ENCODE measurements around the gene WNT2B.

Gene WNT2B

GRCh38 chr1:112507921-112508277 lies 866 bp upstream of the WNT2B start:
- no peak for TF ChIP-seq JUND (IDR thresholded peaks at IDR 0.05; ENCODE audit: low read depth)
- peak in 1 of 2 experiments; percentile 29 for DNase-seq (ENCODE audit: low read depth in 1 of 2, low spot score in 1 of 2)
- in situ Hi-C loops (cut with HindIII; ENCODE audit: low pct_unique_long_range_greater_than_20kb, low sequenced_read_pairs) = no loop called here

DNA sequence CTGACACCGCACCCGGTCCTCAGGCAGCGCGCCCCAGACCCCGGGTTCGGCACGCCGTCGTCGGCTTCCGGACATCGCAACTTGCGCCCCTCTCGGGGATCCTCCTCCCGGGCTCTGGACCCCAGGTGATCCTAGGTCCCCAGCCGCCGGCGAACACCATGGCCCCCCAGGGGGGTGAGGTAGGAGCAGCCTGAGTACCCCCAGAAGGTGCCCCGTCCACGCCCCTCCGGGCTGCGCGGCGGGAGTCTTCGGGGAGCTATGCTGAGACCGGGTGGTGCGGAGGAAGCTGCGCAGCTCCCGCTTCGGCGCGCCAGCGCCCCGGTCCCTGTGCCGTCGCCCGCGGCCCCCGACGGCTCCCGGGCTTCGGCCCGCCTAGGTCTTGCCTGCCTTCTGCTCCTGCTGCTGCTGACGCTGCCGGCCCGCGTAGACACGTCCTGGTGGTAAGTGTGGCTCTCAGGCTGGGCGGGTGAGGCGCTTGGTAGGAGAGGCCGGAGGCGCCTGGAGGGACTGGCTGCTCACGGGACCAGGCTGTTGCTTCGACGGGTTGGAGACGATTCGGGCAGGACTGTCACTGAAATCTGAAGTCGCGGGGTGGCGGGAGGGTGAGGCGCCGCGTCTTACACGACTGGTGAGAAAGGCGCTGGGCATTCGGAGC lies 367 bp downstream of the WNT2B start:
- in situ Hi-C loops (cut with HindIII; ENCODE audit: low pct_unique_long_range_greater_than_20kb, low sequenced_read_pairs) = no loop called here
- TF ChIP-seq JUND (IDR thresholded peaks at IDR 0.05; ENCODE audit: low read depth) = no peak
- DNase-seq (ENCODE audit: low read depth in 1 of 2, low spot score in 1 of 2) = no peak

- no peak for DNase-seq (ENCODE audit: low read depth in 1 of 2, low spot score in 1 of 2)
- in situ Hi-C loops (cut with HindIII; ENCODE audit: low pct_unique_long_range_greater_than_20kb, low sequenced_read_pairs) = no loop called here
- no peak for TF ChIP-seq JUND (IDR thresholded peaks at IDR 0.05; ENCODE audit: low read depth)
These were observed 954 bp downstream of the WNT2B start for GRCh38 chr1:112509660-112510178.

GRCh38 chr1:112510340-112510739 lies 1.6 kb downstream of the WNT2B start:
- no peak for DNase-seq (ENCODE audit: low read depth in 1 of 2, low spot score in 1 of 2)
- in situ Hi-C loops (cut with HindIII; ENCODE audit: low pct_unique_long_range_greater_than_20kb, low sequenced_read_pairs) = no loop called here
- no peak for TF ChIP-seq JUND (IDR thresholded peaks at IDR 0.05; ENCODE audit: low read depth)

- no peak for TF ChIP-seq JUND (IDR thresholded peaks at IDR 0.05; ENCODE audit: low read depth)
- DNase-seq (ENCODE audit: low read depth in 1 of 2, low spot score in 1 of 2) = no peak
- in situ Hi-C loops (cut with HindIII; ENCODE audit: low pct_unique_long_range_greater_than_20kb, low sequenced_read_pairs) = no loop called here
These were observed 3.1 kb downstream of the WNT2B start for GRCh38 chr1:112511897-112512296.

- DNase-seq (ENCODE audit: low read depth in 1 of 2, low spot score in 1 of 2) = no peak
- in situ Hi-C loops (cut with HindIII; ENCODE audit: low pct_unique_long_range_greater_than_20kb, low sequenced_read_pairs) = no loop called here
- no peak for TF ChIP-seq JUND (IDR thresholded peaks at IDR 0.05; ENCODE audit: low read depth)
These were observed 4.5 kb downstream of the WNT2B start for GRCh38 chr1:112513112-112513870.

- no peak for TF ChIP-seq JUND (IDR thresholded peaks at IDR 0.05; ENCODE audit: low read depth)
These were observed 6.1 kb downstream of the WNT2B start for GRCh38 chr1:112514901-112515300.

DNA sequence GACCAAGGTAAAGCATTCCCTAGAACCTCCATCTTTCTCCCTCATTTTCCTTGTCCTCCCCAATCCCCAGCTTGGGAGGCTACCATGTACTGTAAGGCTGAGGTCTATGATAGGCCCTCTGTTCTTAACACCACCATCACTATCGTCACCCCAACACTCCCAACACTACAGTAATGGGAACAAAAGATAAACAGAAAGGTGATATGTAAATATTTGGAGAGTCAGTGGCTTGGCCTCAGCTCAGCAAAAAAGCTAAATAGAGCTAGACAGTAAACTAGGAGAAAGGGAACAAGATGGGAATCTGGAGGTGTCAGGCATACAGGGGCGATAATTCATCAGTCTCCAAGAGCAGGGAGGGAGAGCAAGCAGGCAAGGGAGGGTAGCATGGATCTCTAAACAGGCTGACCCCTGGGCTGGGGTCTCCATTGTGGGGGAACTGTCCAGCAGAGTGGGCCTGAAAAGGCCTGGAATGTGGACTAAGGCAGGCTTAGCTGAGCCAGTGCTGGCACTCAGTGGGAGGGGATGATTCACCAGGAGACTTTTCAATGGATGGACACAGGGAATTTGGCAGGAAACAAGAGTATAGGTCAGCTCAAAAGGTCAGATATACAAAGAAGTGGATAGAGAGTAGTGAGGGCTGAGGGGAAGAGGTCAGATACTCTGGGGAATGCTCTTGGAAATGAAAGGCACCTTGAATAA lies 6.7 kb downstream of the WNT2B start:
- DNase-seq (ENCODE audit: low read depth in 1 of 2, low spot score in 1 of 2) = no peak
- no peak for TF ChIP-seq JUND (IDR thresholded peaks at IDR 0.05; ENCODE audit: low read depth)
- in situ Hi-C loops (cut with HindIII; ENCODE audit: low pct_unique_long_range_greater_than_20kb, low sequenced_read_pairs) = no loop called here

More at GRCh38 chr1:112514901-112515300, 6.1 kb downstream of the WNT2B start:
- no peak for DNase-seq (ENCODE audit: low read depth in 1 of 2, low spot score in 1 of 2)
- in situ Hi-C loops (cut with HindIII; ENCODE audit: low pct_unique_long_range_greater_than_20kb, low sequenced_read_pairs) = no loop called here

- no peak for TF ChIP-seq JUND (IDR thresholded peaks at IDR 0.05; ENCODE audit: low read depth)
- in situ Hi-C loops (cut with HindIII; ENCODE audit: low pct_unique_long_range_greater_than_20kb, low sequenced_read_pairs) = no loop called here
- no peak for DNase-seq (ENCODE audit: low read depth in 1 of 2, low spot score in 1 of 2)
These were observed 7.4 kb downstream of the WNT2B start for GRCh38 chr1:112516141-112516540.

DNA sequence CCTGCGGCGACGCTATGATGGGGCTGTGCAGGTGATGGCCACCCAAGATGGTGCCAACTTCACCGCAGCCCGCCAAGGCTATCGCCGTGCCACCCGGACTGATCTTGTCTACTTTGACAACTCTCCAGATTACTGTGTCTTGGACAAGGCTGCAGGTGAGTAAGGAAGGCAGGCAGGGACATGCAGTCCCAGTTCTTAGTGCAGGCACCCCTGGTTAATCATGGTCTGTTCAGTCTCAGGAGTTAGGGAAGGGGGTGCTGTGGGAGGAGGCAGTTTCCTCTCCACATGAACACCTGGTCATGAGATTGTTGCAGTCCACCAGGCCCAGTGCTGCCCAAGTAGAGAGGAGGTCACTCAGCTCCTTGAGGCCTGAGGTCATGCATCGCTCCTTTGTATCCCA lies 8.5 kb downstream of the WNT2B start:
- no peak for TF ChIP-seq JUND (IDR thresholded peaks at IDR 0.05; ENCODE audit: low read depth)
- in situ Hi-C loops (cut with HindIII; ENCODE audit: low pct_unique_long_range_greater_than_20kb, low sequenced_read_pairs) = no loop called here
- DNase-seq (ENCODE audit: low read depth in 1 of 2, low spot score in 1 of 2) = no peak

- DNase-seq (ENCODE audit: low read depth in 1 of 2, low spot score in 1 of 2) = no peak
- no peak for TF ChIP-seq JUND (IDR thresholded peaks at IDR 0.05; ENCODE audit: low read depth)
- in situ Hi-C loops (cut with HindIII; ENCODE audit: low pct_unique_long_range_greater_than_20kb, low sequenced_read_pairs) = no loop called here
These were observed 8.9 kb downstream of the WNT2B start for GRCh38 chr1:112517646-112518045.

DNA sequence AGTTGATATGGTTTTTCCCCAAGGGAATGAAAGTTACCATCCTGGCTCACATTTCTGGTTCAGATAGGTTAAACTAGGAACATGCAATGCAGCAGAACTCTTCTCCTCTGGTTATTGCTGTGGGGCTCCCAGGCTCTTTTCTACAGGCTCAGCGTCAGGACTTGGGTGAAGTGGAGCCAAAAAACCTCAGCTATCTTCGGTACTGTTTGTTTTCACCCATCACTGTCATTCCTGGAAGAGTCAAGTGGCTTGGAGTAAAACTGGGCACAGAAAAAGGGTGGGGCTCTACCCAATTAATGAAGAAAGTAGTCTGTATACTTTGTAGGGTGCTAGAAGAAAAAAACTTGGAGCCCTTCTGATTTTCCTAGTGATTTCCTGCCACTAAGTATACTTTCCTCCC lies 9.4 kb downstream of the WNT2B start:
- in situ Hi-C loops (cut with HindIII; ENCODE audit: low pct_unique_long_range_greater_than_20kb, low sequenced_read_pairs) = no loop called here
- no peak for DNase-seq (ENCODE audit: low read depth in 1 of 2, low spot score in 1 of 2)
- TF ChIP-seq JUND (IDR thresholded peaks at IDR 0.05; ENCODE audit: low read depth) = no peak

DNA sequence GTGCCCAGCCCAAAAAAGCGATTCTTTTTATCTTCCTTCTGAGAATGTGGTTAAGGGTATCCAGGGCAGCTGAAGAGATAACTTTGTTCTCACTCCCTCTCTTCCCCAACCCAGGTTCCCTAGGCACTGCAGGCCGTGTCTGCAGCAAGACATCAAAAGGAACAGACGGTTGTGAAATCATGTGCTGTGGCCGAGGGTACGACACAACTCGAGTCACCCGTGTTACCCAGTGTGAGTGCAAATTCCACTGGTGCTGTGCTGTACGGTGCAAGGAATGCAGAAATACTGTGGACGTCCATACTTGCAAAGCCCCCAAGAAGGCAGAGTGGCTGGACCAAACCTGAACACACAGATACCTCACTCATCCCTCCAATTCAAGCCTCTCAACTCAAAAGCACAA lies 11.4 kb downstream of the WNT2B start:
- no peak for DNase-seq (ENCODE audit: low read depth in 1 of 2, low spot score in 1 of 2)
- no peak for TF ChIP-seq JUND (IDR thresholded peaks at IDR 0.05; ENCODE audit: low read depth)
- in situ Hi-C loops (cut with HindIII; ENCODE audit: low pct_unique_long_range_greater_than_20kb, low sequenced_read_pairs) = no loop called here
